GM21786 (cell line): ENCODE measurements around the gene NDUFB11.
"Not testable (repeated sequence)": the region's sequence is repeated elsewhere in the genome, so short reads cannot be mapped to it uniquely, and the experiment has no call there.

Experiments
- ATAC-seq: cut with Tn5 transposase; IDR thresholded peaks from one replicate; pipeline ENCODE4 v1.9.1; 2021; ENCODE audit not compliant: unreplicated experiment

The NDUFB11 gene

GRCh38 chrX:47146936-47147859, 2.7 kb upstream of the NDUFB11 start:
- no peak for ATAC-seq

- ATAC-seq = no peak
Measured at GRCh38 chrX:47146121-47146935, 1.8 kb upstream of the NDUFB11 start.

- ATAC-seq = no peak
Measured at GRCh38 chrX:47145395-47146120, 1.1 kb upstream of the NDUFB11 start.

- peak; percentile 9 for ATAC-seq
Measured at GRCh38 chrX:47143894-47144625, 442 bp downstream of the NDUFB11 start.

- no peak for ATAC-seq
Measured at GRCh38 chrX:47138171-47138570, 6.3 kb downstream of the NDUFB11 start.

GRCh38 chrX:47135650-47136049, 8.9 kb downstream of the NDUFB11 start:
- not testable (repeated sequence) for ATAC-seq

GRCh38 chrX:47133493-47133892, 11.0 kb downstream of the NDUFB11 start:
- no peak for ATAC-seq

GRCh38 chrX:47129899-47130358, 14.6 kb downstream of the NDUFB11 start:
- ATAC-seq = no peak

GRCh38 chrX:47129157-47129898, 15.2 kb downstream of the NDUFB11 start:
- peak; percentile 97 for ATAC-seq

GRCh38 chrX:47124466-47124865, 20.0 kb downstream of the NDUFB11 start:
- not testable (repeated sequence) for ATAC-seq

- ATAC-seq = not testable (repeated sequence)
Measured at GRCh38 chrX:47116551-47117110, 27.9 kb downstream of the NDUFB11 start.

- no peak for ATAC-seq
Measured at GRCh38 chrX:47112316-47112954, 32.1 kb downstream of the NDUFB11 start.

GRCh38 chrX:47110936-47111615, 33.4 kb downstream of the NDUFB11 start:
- ATAC-seq = not testable (repeated sequence)

- ATAC-seq = no peak
Measured at GRCh38 chrX:47101206-47101605, 43.3 kb downstream of the NDUFB11 start.

- no peak for ATAC-seq
Measured at GRCh38 chrX:47098338-47099094, 46.0 kb downstream of the NDUFB11 start.

GRCh38 chrX:47097018-47097417, 47.5 kb downstream of the NDUFB11 start:
- no peak for ATAC-seq

GRCh38 chrX:47093860-47094259, 50.6 kb downstream of the NDUFB11 start:
- ATAC-seq = no peak

- ATAC-seq = no peak
Measured at GRCh38 chrX:47093248-47093647, 51.3 kb downstream of the NDUFB11 start.
